Measurements from ENCODE around the gene TFAP2B. TPM values are rescaled to one million over a fixed set of nuclear protein-coding genes. Genes with fewer than 3 reads are reported as not detected.

TFAP2B gene
- total RNA-seq, 2 experiments from 2014 or later, result not detected

- H3K4me1 Mint-ChIP-seq (ENCODE audit: low read depth), result no peaks in the 10 kb centered on the region
- DNase-seq, result no peak
- CTCF ChIA-PET, result no interaction called here
- POLR2A ChIA-PET, result no interaction called here
- no peak for ATAC-seq (ENCODE audit: poor library complexity)
- H3K4me1 ChIP-seq (ENCODE audit: insufficient read depth, low read length), result no peaks in the 10 kb centered on the region
- H3K27me3 Mint-ChIP-seq, result peaks cover 93% of the 10 kb centered on the region
- H3K4me3 ChIP-seq (ENCODE audit: low read length), result no peak overlapping the region
- no peak overlapping the region for H3K4me3 Mint-ChIP-seq
- H3K36me3 ChIP-seq (ENCODE audit: insufficient read depth, low read length), result no peaks in the 10 kb centered on the region
- no peak overlapping the region for H3K27ac Mint-ChIP-seq
- H3K9me3 Mint-ChIP-seq, result peaks cover 8% of the 10 kb centered on the region
- no peaks in the 10 kb centered on the region for H3K36me3 Mint-ChIP-seq (ENCODE audit: low read depth)
- intact Hi-C loops (cut with DNase I, micrococcal nuclease), result no loop called here
- peaks cover 53 to 87% of the 10 kb centered on the region in 2 experiments for H3K27me3 ChIP-seq (ENCODE audit: control insufficient read depth in 1 of 2, insufficient read depth in 2 of 2, low read length in 2 of 2)
- H3K9me3 ChIP-seq (ENCODE audit: control insufficient read depth in 1 of 2, insufficient read depth in 1 of 2, low read length in 2 of 2), result peaks cover 0 to 35% of the 10 kb centered on the region in 2 experiments
- no peak overlapping the region for H3K27ac ChIP-seq (ENCODE audit: low read depth in 1 of 2, low read length in 2 of 2)
- no peak for TF ChIP-seq CTCF (IDR thresholded peaks at IDR 0.05)
These were observed 29.4 kb downstream of the TFAP2B start for GRCh38 chr6:50847890-50848594.

- CTCF ChIA-PET, result no interaction called here
- no peaks in the 10 kb centered on the region for H3K4me1 Mint-ChIP-seq (ENCODE audit: low read depth)
- no peak overlapping the region for H3K4me3 Mint-ChIP-seq
- peaks cover 91% of the 10 kb centered on the region for H3K27me3 Mint-ChIP-seq
- H3K4me1 ChIP-seq (ENCODE audit: insufficient read depth, low read length), result no peaks in the 10 kb centered on the region
- H3K36me3 ChIP-seq (ENCODE audit: insufficient read depth, low read length), result no peaks in the 10 kb centered on the region
- H3K27ac ChIP-seq (ENCODE audit: low read depth in 1 of 2, low read length in 2 of 2), result no peak overlapping the region
- H3K4me3 ChIP-seq (ENCODE audit: low read length), result no peak overlapping the region
- no peak for TF ChIP-seq CTCF (IDR thresholded peaks at IDR 0.05)
- H3K36me3 Mint-ChIP-seq (ENCODE audit: low read depth), result no peaks in the 10 kb centered on the region
- intact Hi-C loops (cut with DNase I, micrococcal nuclease), result no loop called here
- H3K9me3 Mint-ChIP-seq, result peaks cover 8% of the 10 kb centered on the region
- POLR2A ChIA-PET, result no interaction called here
- peaks cover 45 to 76% of the 10 kb centered on the region in 2 experiments for H3K27me3 ChIP-seq (ENCODE audit: control insufficient read depth in 1 of 2, insufficient read depth in 2 of 2, low read length in 2 of 2)
- DNase-seq (no peak), ATAC-seq (ENCODE audit: poor library complexity) (no peak)
- peaks cover 0 to 28% of the 10 kb centered on the region in 2 experiments for H3K9me3 ChIP-seq (ENCODE audit: control insufficient read depth in 1 of 2, insufficient read depth in 1 of 2, low read length in 2 of 2)
- H3K27ac Mint-ChIP-seq, result no peak overlapping the region
These were observed 30.5 kb downstream of the TFAP2B start for GRCh38 chr6:50848989-50849795.

GRCh38 chr6:50849796-50850180, 31.1 kb downstream of the TFAP2B start:
- Histone ChIP-seq H3K36me3 (ENCODE audit: insufficient read depth, low read length) (no peaks in the 10 kb centered on the region), H3K27ac (ENCODE audit: low read depth in 1 of 2, low read length in 2 of 2) (no peak overlapping the region), H3K9me3 (ENCODE audit: control insufficient read depth in 1 of 2, insufficient read depth in 1 of 2, low read length in 2 of 2) (peaks cover 0 to 28% of the 10 kb centered on the region in 2 experiments), H3K27me3 (ENCODE audit: control insufficient read depth in 1 of 2, insufficient read depth in 2 of 2, low read length in 2 of 2) (peaks cover 42 to 70% of the 10 kb centered on the region in 2 experiments), H3K4me3 (ENCODE audit: low read length) (no peak overlapping the region), H3K4me1 (ENCODE audit: insufficient read depth, low read length) (no peaks in the 10 kb centered on the region)
- no peak overlapping the region for H3K4me3 Mint-ChIP-seq
- no peaks in the 10 kb centered on the region for H3K4me1 Mint-ChIP-seq (ENCODE audit: low read depth)
- peaks cover 8% of the 10 kb centered on the region for H3K9me3 Mint-ChIP-seq
- ChIA-PET CTCF (no interaction called here), POLR2A (no interaction called here)
- peaks cover 85% of the 10 kb centered on the region for H3K27me3 Mint-ChIP-seq
- H3K36me3 Mint-ChIP-seq (ENCODE audit: low read depth), result no peaks in the 10 kb centered on the region
- DNase-seq (no peak), ATAC-seq (ENCODE audit: poor library complexity) (no peak)
- TF ChIP-seq CTCF (IDR thresholded peaks at IDR 0.05), result no peak
- no peak overlapping the region for H3K27ac Mint-ChIP-seq
- intact Hi-C loops (cut with DNase I, micrococcal nuclease), result no loop called here
